WTC11 (cell line): Measurements from ENCODE around the gene UPP1. TPM values are rescaled to one million over a fixed set of nuclear protein-coding genes. Genes with fewer than 3 reads are reported as not detected.
A peak's percentile ranks its signal among the peaks of the same experiment; 100 is the strongest.

Experiments
- ATAC-seq: fragments of 200-7000 bp; cut with Tn5 transposase; 2 replicates; pipeline ENCODE4 v1.10.0; 2021; ENCODE audit warnings: mild to moderate bottlenecking, moderate library complexity
- CTCF ChIA-PET: fragments of 300-600 bp; sonication (Branson Sonifier 250); formaldehyde crosslinking; loops from one replicate; lab custom pipeline; 2021; ENCODE audit warnings: antibody characterized with exemption; lab: Charles Lee
- POLR2A ChIA-PET: fragments of 350-600 bp; sonication (Branson Sonifier 250); formaldehyde crosslinking; loops from one replicate; lab custom pipeline; 2021; ENCODE audit warnings: antibody characterized with exemption; lab: Charles Lee
- DNase-seq: peaks from one replicate; pipeline ENCODE4 v3.0.0; 2021; ENCODE audit warnings: low spot score
- H3K27ac Mint-ChIP-seq: 2 replicates; pipeline ENCODE4 v1.8.0; 2021; ENCODE audit warnings: mixed read lengths
- H3K27me3 Mint-ChIP-seq: 2 replicates; pipeline ENCODE4 v1.8.0; 2021; ENCODE audit warnings: low read depth, mild to moderate bottlenecking, moderate library complexity, mixed read lengths
- H3K36me3 Mint-ChIP-seq: 2 replicates; pipeline ENCODE4 v1.8.0; 2021; ENCODE audit warnings: mixed read lengths
- H3K4me1 Mint-ChIP-seq: 2 replicates; pipeline ENCODE4 v1.8.0; 2022; ENCODE audit warnings: mixed read lengths
- H3K4me3 Mint-ChIP-seq: 2 replicates; pipeline ENCODE4 v1.8.0; 2021; ENCODE audit warnings: mild to moderate bottlenecking, moderate library complexity, mixed read lengths
- H3K9me3 Mint-ChIP-seq: 2 replicates; pipeline ENCODE4 v1.8.0; 2021; ENCODE audit warnings: mixed read lengths
- CREB1 ChIP-seq: sonication (generic); formaldehyde crosslinking; IDR thresholded peaks from 2 replicates; pipeline ENCODE4 v1.8.0; 2023; ENCODE audit warnings: mild to moderate bottlenecking, missing genetic modification reagents
- GTF2I ChIP-seq: fragments of 250-450 bp; sonication (Bioruptor Pico); conservative IDR thresholded peaks from 2 replicates; pipeline ENCODE4 v1.4.0; 2021; ENCODE audit warnings: mild to moderate bottlenecking
- NFE2L1 ChIP-seq: sonication (generic); formaldehyde crosslinking; IDR thresholded peaks from 2 replicates; pipeline ENCODE4 v1.8.1; 2023; ENCODE audit warnings: missing genetic modification reagents
- RORB ChIP-seq: fragments of 250-450 bp; sonication (Bioruptor Pico); IDR thresholded peaks from 2 replicates; pipeline ENCODE4 v1.9.0; 2021; ENCODE audit warnings: mild to moderate bottlenecking
- SP1 ChIP-seq: sonication (generic); formaldehyde crosslinking; conservative IDR thresholded peaks from 2 replicates; pipeline ENCODE4 v1.8.1; 2022; ENCODE audit warnings: missing genetic modification reagents
- ZNF416 ChIP-seq: fragments of 250-450 bp; sonication (Bioruptor Pico); IDR thresholded peaks from 2 replicates; pipeline ENCODE4 v1.9.0; 2021; ENCODE audit warnings: mild to moderate bottlenecking, inconsistent platforms
- ZNF423 ChIP-seq: fragments of 250-450 bp; sonication (Bioruptor Pico); IDR thresholded peaks from 2 replicates; pipeline ENCODE4 v2.1.2; 2022; ENCODE audit warnings: mild to moderate bottlenecking, moderate library complexity
- total RNA-seq: library from RNA; stranded (reverse); gene quantifications from 3 replicates; pipeline ENCODE4 v1.2.3, GENCODE V29; 2021
- TF ChIP-seq, protein P1 (sequence below): sonication (generic); formaldehyde crosslinking; IDR thresholded peaks from 2 replicates; pipeline ENCODE4 v1.8.1; 2023; ENCODE audit warnings: mild to moderate bottlenecking, moderate library complexity, missing genetic modification reagents
- TF ChIP-seq, protein P2 (sequence below): fragments of 250-450 bp; sonication (Bioruptor Pico); IDR thresholded peaks from 2 replicates; pipeline ENCODE4 v1.9.0; 2021; ENCODE audit warnings: moderate library complexity, mild to moderate bottlenecking, inconsistent platforms, borderline replicate concordance
- TF ChIP-seq, protein P3 (sequence below): sonication (generic); formaldehyde crosslinking; IDR thresholded peaks from 2 replicates; pipeline ENCODE4 v1.8.1; 2022; ENCODE audit warnings: low read depth, missing genetic modification reagents, borderline replicate concordance
- TF ChIP-seq, protein P4 (sequence below): fragments of 250-450 bp; sonication (Bioruptor Pico); IDR thresholded peaks from 2 replicates; pipeline ENCODE4 v1.9.0; 2021; ENCODE audit warnings: mild to moderate bottlenecking
- TF ChIP-seq, protein P5 (sequence below): fragments of 250-450 bp; sonication (Bioruptor Pico); IDR thresholded peaks from 2 replicates; pipeline ENCODE4 v1.9.0; 2021; ENCODE audit warnings: mild to moderate bottlenecking, borderline replicate concordance
- TF ChIP-seq, protein P6 (sequence below): sonication (generic); formaldehyde crosslinking; IDR thresholded peaks from 2 replicates; pipeline ENCODE4 v1.8.0; 2022; ENCODE audit warnings: mild to moderate bottlenecking, missing genetic modification reagents
- TF ChIP-seq, protein P7 (sequence below): fragments of 250-450 bp; sonication (Bioruptor Pico); IDR thresholded peaks from 2 replicates; pipeline ENCODE4 v1.9.0; 2021; ENCODE audit warnings: mild to moderate bottlenecking
- TF ChIP-seq, protein P8 (sequence below): sonication (generic); formaldehyde crosslinking; IDR thresholded peaks from 2 replicates; pipeline ENCODE4 v1.8.1; 2022; ENCODE audit warnings: low read depth, mild to moderate bottlenecking, moderate library complexity, missing genetic modification reagents, borderline replicate concordance

The UPP1 gene
- total RNA-seq, 1 experiment from 2014 or later = 55.6 TPM

DNA sequence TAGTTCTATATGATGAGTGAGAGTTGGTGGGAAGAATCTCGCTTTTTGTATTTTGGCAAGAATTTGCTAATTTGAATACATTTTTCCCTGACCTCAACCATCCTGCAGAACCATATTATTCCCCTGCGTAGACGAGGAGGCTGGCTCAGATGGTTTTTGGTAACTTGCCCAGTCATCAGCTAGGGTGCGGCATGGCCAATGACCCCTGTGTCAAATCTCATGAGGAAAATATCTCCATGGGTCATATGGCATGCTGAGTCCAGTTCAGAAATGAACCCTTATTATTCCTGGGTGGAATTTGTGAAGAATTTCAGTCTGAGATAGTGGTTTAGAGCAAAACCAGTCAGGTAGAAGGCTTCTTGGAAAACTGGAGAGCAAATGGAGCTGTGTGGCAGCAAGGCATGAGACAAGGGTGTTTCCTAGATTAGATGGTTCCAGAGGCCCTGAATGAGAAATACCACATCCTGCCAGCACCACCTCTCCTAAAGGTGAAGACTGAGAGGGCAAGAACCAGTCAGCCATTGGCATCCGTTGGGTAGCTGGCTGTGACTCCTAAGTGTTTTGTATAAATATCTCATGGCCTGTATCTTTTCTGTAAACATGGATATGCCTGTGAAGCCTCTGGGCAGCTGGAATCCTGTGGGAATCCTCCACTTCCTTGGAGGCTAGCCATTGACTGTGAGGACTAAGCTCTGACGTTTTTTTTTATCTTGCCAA lies 5.8 kb upstream of the UPP1 start:
- CTCF ChIA-PET = no interaction called here
- Mint-ChIP-seq H3K9me3 (peaks cover 8% of the 10 kb centered on the region; the same call in 1 of the 2 replicates), H3K27me3 (no peaks in the 10 kb centered on the region), H3K27ac (peak overlapping the region; percentile 38; the same call in 1 of the 2 replicates), H3K4me1 (peaks cover 40% of the 10 kb centered on the region), H3K36me3 (no peaks in the 10 kb centered on the region), H3K4me3 (no peak overlapping the region)
- TF ChIP-seq GTF2I (no peak), ZNF416 (CRISPR knock-in tag) (no peak), NFE2L1 (CRISPR knock-in tag) (no peak), CREB1 (CRISPR knock-in tag) (no peak), ZNF423 (CRISPR knock-in tag) (no peak)
- TF ChIP-seq, protein P1, sequence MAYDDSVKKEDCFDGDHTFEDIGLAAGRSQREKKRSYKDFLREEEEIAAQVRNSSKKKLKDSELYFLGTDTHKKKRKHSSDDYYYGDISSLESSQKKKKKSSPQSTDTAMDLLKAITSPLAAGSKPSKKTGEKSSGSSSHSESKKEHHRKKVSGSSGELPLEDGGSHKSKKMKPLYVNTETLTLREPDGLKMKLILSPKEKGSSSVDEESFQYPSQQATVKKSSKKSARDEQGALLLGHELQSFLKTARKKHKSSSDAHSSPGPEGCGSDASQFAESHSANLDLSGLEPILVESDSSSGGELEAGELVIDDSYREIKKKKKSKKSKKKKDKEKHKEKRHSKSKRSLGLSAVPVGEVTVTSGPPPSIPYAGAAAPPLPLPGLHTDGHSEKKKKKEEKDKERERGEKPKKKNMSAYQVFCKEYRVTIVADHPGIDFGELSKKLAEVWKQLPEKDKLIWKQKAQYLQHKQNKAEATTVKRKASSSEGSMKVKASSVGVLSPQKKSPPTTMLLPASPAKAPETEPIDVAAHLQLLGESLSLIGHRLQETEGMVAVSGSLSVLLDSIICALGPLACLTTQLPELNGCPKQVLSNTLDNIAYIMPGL (CRISPR knock-in tag) = no peak
- ATAC-seq (no peak), DNase-seq (no peak)
- POLR2A ChIA-PET = no interaction called here

DNA sequence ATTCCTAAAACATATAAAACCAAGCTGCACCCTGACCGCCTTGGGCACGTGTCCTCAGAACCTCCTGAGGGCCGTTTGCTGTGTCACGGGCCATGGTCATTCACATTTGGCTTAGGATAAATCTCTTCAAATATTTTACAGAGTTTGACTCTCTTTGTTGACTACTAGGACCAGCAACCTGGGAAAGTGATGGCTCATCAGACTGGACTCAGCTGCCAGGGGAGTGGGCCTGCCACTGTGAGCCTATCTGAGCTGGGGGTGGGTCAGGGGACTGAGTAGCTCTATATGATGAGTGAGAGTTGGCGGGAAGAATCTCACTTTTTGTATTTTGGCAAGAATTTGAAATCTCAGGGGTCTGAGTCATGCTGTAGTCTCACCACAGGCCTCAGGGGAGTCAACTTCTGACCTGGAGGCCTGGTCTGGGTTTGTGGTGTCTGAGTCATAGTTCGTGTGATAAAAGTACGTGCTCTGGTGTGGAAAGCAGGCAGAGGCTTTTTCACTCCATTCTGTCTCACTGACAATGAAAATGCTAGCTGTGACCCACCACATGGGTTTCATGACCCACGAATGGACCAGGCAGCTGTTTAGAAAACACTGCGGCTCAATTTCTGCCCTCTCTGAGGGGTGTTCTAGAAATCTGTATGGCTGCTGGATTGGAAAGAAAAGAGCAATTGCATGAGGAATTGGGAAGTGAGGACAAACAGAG lies 4.2 kb upstream of the UPP1 start:
- Mint-ChIP-seq H3K4me1 (peaks cover 40% of the 10 kb centered on the region), H3K9me3 (peaks cover 8% of the 10 kb centered on the region; the same call in 1 of the 2 replicates), H3K27ac (no peak overlapping the region), H3K36me3 (no peaks in the 10 kb centered on the region), H3K4me3 (no peak overlapping the region), H3K27me3 (no peaks in the 10 kb centered on the region)
- ChIA-PET POLR2A (no interaction called here), CTCF (no interaction called here)
- DNase-seq (no peak), ATAC-seq (no peak)
- TF ChIP-seq, protein P2, sequence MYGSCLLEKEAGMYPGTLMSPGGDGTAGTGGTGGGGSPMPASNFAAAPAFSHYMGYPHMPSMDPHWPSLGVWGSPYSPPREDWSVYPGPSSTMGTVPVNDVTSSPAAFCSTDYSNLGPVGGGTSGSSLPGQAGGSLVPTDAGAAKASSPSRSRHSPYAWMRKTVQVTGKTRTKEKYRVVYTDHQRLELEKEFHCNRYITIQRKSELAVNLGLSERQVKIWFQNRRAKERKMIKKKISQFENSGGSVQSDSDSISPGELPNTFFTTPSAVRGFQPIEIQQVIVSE (CRISPR knock-in tag) = no peak
- TF ChIP-seq, protein P3, sequence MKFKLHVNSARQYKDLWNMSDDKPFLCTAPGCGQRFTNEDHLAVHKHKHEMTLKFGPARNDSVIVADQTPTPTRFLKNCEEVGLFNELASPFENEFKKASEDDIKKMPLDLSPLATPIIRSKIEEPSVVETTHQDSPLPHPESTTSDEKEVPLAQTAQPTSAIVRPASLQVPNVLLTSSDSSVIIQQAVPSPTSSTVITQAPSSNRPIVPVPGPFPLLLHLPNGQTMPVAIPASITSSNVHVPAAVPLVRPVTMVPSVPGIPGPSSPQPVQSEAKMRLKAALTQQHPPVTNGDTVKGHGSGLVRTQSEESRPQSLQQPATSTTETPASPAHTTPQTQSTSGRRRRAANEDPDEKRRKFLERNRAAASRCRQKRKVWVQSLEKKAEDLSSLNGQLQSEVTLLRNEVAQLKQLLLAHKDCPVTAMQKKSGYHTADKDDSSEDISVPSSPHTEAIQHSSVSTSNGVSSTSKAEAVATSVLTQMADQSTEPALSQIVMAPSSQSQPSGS (CRISPR knock-in tag) = no peak
- TF ChIP-seq, protein P4, sequence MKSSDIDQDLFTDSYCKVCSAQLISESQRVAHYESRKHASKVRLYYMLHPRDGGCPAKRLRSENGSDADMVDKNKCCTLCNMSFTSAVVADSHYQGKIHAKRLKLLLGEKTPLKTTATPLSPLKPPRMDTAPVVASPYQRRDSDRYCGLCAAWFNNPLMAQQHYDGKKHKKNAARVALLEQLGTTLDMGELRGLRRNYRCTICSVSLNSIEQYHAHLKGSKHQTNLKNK (CRISPR knock-in tag) = no peak
- TF ChIP-seq, protein P5, sequence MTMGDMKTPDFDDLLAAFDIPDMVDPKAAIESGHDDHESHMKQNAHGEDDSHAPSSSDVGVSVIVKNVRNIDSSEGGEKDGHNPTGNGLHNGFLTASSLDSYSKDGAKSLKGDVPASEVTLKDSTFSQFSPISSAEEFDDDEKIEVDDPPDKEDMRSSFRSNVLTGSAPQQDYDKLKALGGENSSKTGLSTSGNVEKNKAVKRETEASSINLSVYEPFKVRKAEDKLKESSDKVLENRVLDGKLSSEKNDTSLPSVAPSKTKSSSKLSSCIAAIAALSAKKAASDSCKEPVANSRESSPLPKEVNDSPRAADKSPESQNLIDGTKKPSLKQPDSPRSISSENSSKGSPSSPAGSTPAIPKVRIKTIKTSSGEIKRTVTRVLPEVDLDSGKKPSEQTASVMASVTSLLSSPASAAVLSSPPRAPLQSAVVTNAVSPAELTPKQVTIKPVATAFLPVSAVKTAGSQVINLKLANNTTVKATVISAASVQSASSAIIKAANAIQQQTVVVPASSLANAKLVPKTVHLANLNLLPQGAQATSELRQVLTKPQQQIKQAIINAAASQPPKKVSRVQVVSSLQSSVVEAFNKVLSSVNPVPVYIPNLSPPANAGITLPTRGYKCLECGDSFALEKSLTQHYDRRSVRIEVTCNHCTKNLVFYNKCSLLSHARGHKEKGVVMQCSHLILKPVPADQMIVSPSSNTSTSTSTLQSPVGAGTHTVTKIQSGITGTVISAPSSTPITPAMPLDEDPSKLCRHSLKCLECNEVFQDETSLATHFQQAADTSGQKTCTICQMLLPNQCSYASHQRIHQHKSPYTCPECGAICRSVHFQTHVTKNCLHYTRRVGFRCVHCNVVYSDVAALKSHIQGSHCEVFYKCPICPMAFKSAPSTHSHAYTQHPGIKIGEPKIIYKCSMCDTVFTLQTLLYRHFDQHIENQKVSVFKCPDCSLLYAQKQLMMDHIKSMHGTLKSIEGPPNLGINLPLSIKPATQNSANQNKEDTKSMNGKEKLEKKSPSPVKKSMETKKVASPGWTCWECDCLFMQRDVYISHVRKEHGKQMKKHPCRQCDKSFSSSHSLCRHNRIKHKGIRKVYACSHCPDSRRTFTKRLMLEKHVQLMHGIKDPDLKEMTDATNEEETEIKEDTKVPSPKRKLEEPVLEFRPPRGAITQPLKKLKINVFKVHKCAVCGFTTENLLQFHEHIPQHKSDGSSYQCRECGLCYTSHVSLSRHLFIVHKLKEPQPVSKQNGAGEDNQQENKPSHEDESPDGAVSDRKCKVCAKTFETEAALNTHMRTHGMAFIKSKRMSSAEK (CRISPR knock-in tag) = no peak
- TF ChIP-seq, protein P6, sequence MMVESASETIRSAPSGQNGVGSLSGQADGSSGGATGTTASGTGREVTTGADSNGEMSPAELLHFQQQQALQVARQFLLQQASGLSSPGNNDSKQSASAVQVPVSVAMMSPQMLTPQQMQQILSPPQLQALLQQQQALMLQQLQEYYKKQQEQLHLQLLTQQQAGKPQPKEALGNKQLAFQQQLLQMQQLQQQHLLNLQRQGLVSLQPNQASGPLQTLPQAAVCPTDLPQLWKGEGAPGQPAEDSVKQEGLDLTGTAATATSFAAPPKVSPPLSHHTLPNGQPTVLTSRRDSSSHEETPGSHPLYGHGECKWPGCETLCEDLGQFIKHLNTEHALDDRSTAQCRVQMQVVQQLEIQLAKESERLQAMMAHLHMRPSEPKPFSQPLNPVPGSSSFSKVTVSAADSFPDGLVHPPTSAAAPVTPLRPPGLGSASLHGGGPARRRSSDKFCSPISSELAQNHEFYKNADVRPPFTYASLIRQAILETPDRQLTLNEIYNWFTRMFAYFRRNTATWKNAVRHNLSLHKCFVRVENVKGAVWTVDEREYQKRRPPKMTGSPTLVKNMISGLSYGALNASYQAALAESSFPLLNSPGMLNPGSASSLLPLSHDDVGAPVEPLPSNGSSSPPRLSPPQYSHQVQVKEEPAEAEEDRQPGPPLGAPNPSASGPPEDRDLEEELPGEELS (CRISPR knock-in tag) = no peak
- TF ChIP-seq SP1 (CRISPR knock-in tag) (no peak), RORB (CRISPR knock-in tag) (no peak)
- TF ChIP-seq, protein P7, sequence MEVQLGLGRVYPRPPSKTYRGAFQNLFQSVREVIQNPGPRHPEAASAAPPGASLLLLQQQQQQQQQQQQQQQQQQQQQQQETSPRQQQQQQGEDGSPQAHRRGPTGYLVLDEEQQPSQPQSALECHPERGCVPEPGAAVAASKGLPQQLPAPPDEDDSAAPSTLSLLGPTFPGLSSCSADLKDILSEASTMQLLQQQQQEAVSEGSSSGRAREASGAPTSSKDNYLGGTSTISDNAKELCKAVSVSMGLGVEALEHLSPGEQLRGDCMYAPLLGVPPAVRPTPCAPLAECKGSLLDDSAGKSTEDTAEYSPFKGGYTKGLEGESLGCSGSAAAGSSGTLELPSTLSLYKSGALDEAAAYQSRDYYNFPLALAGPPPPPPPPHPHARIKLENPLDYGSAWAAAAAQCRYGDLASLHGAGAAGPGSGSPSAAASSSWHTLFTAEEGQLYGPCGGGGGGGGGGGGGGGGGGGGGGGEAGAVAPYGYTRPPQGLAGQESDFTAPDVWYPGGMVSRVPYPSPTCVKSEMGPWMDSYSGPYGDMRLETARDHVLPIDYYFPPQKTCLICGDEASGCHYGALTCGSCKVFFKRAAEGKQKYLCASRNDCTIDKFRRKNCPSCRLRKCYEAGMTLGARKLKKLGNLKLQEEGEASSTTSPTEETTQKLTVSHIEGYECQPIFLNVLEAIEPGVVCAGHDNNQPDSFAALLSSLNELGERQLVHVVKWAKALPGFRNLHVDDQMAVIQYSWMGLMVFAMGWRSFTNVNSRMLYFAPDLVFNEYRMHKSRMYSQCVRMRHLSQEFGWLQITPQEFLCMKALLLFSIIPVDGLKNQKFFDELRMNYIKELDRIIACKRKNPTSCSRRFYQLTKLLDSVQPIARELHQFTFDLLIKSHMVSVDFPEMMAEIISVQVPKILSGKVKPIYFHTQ (CRISPR knock-in tag) = no peak
- TF ChIP-seq, protein P8, sequence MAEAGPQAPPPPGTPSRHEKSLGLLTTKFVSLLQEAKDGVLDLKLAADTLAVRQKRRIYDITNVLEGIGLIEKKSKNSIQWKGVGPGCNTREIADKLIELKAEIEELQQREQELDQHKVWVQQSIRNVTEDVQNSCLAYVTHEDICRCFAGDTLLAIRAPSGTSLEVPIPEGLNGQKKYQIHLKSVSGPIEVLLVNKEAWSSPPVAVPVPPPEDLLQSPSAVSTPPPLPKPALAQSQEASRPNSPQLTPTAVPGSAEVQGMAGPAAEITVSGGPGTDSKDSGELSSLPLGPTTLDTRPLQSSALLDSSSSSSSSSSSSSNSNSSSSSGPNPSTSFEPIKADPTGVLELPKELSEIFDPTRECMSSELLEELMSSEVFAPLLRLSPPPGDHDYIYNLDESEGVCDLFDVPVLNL (CRISPR knock-in tag) = no peak
- TF ChIP-seq, protein P1 (CRISPR knock-in tag) = no peak
